NCI-H1930 (cell line): ENCODE data around the gene NMNAT2.

Source experiments
- DNase-seq, 2 experiments: peaks; one replicate each; lab custom pipeline; 2025; lab: John Stamatoyannopoulos, UW

NMNAT2 gene

DNA sequence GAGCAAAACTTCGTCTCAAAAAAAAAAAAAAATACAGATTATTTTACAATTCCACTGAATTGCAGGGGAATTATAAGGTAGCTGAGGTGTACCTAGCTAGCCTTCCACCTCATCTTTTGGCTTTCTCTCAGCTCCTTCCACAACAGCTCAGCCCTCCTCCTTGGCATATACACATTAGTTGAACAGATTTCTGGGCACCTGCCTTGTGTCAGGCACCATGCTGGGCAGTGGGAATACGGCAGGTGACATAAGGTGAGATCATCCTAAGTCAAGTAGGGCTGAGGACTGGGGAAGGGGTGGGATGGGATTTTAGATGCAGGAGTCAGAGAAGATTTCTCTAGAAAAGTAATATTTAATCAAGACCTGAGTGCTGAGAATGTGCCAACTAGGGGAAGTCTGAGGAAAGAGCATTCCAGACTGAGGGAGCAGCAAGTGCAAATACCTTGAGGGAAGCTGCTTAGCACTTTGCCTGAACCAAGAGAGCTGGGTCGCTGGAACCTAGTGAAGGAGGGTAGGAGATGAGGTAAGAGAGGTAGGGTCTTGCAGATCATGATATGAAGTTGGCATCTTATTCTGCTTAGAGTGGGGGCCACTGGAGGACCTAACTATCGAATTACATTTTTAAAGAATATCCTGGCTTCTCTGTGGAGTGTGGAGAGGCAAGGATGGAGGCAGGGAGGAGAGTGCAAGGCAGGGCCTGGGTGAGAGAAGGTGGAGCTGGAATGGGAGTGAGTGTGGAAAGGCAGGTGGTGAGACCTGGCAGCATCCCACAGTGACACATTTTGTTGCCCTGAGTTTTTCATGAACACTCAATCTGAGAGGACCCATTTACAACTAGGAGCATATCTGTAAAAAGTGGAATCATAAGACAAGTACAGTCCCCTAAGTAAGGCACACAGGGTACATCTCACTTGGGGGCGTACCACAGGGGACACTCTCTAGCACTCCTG, 203.9 kb downstream of the NMNAT2 start:
- no peak for DNase-seq

DNA sequence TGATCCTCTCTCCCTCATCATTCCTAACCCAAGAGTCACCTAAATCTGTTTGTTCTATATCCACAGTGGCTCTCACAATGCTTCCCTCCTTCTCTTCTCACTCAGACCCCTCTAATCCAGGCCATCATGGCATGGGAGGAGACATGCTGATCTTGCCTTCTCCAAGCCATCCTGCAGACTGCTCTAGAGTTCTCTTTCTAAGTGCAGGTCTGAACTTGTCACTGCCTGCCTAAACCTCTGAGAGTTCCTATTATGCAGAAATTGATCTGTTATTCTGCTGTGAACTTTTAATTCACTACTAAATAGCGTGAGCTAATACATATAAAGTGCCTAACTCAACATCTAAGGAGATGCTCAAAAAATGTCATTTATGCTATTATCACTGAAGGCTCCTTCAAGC, 205.3 kb downstream of the NMNAT2 start:
- DNase-seq: no peak

DNA sequence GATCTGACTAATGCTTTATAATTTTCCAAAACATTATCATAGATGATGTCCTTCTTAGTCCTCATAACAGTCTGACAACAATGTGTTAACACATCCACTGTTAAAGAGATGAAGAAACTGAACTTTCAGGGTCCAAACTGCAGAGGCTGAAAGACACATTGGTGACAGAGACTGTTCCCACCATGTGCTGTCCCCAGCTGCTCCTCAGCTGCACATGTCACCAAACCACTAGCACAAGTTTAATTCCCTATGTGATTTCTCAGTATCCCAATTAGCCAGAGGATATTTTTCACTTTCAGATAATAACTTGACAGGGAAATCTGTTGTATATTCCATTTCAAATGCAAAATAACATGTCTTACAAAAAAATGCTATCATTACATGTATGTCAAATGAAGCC, 207.5 kb downstream of the NMNAT2 start:
- no peak for DNase-seq

DNA sequence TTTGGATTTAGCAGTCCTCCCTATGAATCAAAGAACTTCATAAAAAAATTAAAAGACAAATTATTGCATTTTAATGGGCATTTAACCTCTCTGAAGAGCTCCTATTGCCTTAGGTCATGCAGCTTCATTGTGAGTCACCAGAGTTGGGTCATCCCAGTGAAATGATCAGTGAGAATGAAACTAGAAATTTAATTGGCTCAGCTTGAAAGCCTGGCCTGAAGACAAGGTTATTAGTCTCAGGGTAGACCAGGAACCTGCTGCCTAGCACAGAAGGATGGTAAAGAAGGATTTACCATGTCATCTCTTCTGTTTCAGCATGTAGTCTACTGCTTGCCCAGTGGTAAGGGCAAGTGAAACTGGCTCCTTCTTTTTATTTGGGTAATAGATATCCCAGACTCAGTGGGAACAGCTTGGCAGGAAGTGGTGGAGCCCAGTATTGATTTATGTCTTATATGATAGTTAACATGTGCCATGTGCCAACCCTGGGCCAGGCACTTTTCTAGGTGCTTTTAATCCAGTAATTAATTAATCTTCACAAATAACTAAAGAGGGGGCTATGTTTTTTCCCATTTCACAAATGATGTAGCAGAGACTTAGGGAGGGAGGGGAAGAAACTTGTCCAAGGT, 208.5 kb downstream of the NMNAT2 start:
- DNase-seq: no peak

DNA sequence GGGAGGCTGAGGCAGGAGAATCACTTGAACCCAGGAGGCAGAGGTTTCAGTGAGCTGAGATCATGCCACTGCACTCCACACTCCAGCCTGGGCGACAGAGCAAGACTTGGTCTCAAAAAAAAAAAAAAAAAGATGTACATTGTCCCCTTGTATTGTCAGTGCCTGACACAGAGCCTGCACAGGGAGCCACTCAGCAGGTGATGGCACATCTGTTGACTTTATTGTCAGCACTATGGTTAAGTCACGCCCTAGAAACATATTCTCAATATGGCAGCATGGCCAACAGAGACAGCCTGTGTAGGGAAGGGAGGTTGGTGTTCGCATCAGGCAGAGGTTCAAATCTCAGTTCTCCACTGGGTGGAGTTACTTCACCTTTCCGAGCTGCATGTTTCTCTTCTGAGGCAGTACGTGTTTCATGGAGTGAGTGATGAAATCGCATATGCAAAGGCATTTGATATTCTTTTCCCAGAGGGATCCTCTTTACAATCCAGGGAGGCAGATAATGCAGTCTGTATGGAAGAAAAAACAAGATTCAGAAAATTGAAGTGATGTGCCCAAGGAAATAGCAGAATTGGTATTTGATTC, 211.6 kb downstream of the NMNAT2 start:
- no peak for DNase-seq

DNA sequence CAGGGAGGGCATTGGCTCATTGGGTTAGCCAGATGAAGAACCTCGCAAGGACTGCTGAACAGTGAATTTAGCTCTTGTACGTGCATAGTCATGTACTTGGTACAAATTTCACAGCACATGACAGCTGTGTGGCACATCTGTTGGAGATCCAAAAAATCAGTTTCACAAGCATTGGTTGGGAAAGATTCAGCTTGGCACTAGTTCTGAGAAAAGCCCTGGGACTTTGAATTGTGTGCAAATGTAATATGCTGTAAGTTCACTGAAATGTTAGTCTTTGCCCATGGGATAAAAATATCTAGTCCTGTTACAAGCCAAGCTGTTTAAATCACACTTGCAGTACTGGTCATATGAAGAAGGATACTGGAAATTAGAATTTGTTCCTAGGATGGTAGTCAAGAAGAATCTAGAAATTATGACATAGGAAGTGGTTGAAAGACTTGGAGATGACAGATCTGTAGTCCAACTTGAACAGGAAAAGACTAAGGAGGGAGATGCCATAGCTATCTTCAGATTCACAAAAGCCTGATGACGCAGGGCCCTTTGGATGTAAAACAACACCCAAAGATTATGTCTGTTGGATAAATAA, 212.9 kb downstream of the NMNAT2 start:
- no peak for DNase-seq

DNA sequence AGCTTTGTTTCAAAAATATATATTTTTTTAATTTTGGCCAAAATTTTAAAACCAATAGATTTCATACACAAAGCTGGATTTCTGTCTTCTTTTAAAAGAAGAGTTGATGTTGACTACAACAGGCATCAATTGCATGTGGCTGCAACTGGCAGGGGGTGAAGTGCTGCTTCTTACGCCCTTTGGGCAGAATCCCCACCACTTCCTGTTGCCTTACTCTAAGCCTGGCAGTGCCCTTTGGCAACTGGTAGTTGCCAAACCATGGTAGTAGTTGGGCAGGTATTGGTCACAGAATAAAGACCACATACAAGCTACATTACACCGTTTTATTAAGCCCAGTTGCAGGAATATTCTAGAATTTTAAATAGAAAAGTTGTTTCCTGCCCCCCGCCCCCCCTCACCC, 215.1 kb downstream of the NMNAT2 start:
- DNase-seq: no peak

DNA sequence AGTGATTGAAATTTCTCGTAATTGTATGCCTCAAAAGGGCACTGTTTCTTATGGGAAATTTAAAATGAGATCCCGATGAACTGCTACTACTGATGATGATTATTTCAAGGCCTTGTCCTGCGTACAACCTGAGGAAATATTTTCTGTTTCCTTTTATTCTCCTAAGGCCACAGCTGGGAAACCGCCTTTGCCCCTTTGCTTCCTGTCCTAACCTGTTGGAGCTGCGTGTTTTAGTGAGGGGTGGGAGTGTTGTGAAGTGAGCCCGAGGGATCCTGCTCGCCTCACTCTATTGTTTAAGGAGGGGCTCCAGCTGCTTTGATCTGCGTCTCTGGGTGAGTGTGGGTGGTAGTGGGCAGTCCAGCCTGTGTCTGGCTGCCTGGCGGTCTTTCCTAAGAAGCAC, 217.7 kb downstream of the NMNAT2 start:
- no peak for DNase-seq

DNA sequence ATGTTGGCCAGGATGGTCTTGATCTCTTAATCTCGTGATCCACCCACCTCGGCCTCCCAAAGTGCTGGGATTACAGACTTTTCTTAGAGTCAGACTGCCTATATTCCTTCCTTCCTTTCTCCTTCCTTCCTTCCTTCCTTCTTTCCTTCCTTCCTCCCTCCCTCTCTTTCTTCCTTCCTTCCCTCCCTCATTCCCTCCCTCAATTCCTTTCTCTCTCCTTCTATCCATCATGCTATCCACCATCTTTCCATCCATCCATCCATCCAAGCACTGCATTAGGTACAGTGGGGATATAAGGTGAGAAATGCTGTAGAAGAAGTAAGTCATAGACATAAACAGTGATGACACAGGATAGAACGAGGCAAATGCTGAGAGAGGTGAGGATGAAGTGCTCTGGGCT, 218.9 kb downstream of the NMNAT2 start:
- DNase-seq: no peak

DNA sequence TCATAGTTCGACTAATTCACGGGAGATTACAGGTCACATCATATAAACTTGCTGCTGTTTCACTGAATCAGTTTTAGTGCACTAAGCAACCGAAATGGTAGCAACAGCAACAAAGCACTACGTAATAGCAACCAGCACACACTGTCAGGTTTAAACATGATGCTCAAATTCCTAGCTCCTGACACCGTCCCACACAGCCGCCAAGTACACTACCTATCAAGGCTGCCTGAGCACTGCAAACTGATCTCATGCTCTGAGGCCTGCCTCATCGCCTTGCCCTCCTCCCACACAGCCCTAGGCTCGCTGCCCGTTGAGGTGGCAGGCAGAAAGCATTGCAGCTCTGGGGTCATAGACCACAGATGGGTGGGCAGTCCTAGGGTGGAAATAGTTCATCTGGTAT, 219.7 kb downstream of the NMNAT2 start:
- no peak for DNase-seq
